Loucy (cell line): Measurements from ENCODE around the gene CORO1C.

Source experiments
- H2AFZ ChIP-seq: fragments of 200-600 bp; sonication (generic); 2 replicates; pipeline ENCODE4 v1.6.0; 2016; ENCODE audit warnings: antibody characterized with exemption, mild to moderate bottlenecking, low read length, moderate library complexity
- H3F3A ChIP-seq: fragments of 200-600 bp; 2 replicates; pipeline ENCODE4 v1.6.0; 2016; ENCODE audit warnings: antibody characterized with exemption, low read depth, mild to moderate bottlenecking
- H3K27me3 ChIP-seq: fragments of 200-600 bp; sonication (generic); 2 replicates; pipeline ENCODE4 v1.6.1; 2014; ENCODE audit warnings: low read length, mild to moderate bottlenecking; ENCODE audit not compliant: insufficient read depth, poor library complexity, severe bottlenecking
- H3K36me3 ChIP-seq: fragments of 200-600 bp; sonication (generic); 2 replicates; pipeline ENCODE4 v1.6.1; 2016; ENCODE audit warnings: low read length; ENCODE audit not compliant: insufficient read depth
- H3K4me1 ChIP-seq: fragments of 200-600 bp; sonication (generic); 2 replicates; pipeline ENCODE4 v1.5.1; 2014; ENCODE audit warnings: low read length, mild to moderate bottlenecking; ENCODE audit not compliant: insufficient read depth, poor library complexity, severe bottlenecking
- H3K4me2 ChIP-seq: fragments of 200-600 bp; sonication (generic); 2 replicates; pipeline ENCODE4 v1.6.0; 2014; ENCODE audit warnings: antibody characterized with exemption, low read length, low read depth, mild to moderate bottlenecking; ENCODE audit not compliant: poor library complexity, severe bottlenecking
- H3K4me3 ChIP-seq: fragments of 200-600 bp; sonication (generic); 2 replicates; pipeline ENCODE4 v1.5.1; 2014; ENCODE audit warnings: low read length, mild to moderate bottlenecking, mixed read lengths; ENCODE audit not compliant: poor library complexity, severe bottlenecking
- H3K79me2 ChIP-seq: fragments of 200-600 bp; sonication (generic); 2 replicates; pipeline ENCODE4 v1.6.1; 2014; ENCODE audit warnings: low read length; ENCODE audit not compliant: insufficient read depth
- H3K9ac ChIP-seq: fragments of 200-600 bp; sonication (generic); 2 replicates; pipeline ENCODE4 v1.6.0; 2014; ENCODE audit warnings: mild to moderate bottlenecking, low read depth, low read length, moderate library complexity; ENCODE audit not compliant: poor library complexity, severe bottlenecking
- H3K9me2 ChIP-seq: fragments of 200-600 bp; sonication (generic); replicated peaks from 2 replicates; pipeline ENCODE4 v1.6.1; 2016; ENCODE audit warnings: low read depth, low read length, mixed read lengths
- H3K9me3 ChIP-seq: fragments of 200-600 bp; sonication (generic); 2 replicates; pipeline ENCODE4 v1.6.1; 2014; ENCODE audit warnings: mild to moderate bottlenecking, antibody characterized with exemption, low read length, low read depth; ENCODE audit not compliant: insufficient read depth
- H4K20me1 ChIP-seq: fragments of 200-600 bp; sonication (generic); 2 replicates; pipeline ENCODE4 v1.6.0; 2014; ENCODE audit warnings: antibody characterized with exemption, low read length, mild to moderate bottlenecking; ENCODE audit not compliant: insufficient read depth, poor library complexity, severe bottlenecking
- EZH2phosphoT487 ChIP-seq: fragments of 200-600 bp; IDR thresholded peaks from 2 replicates; pipeline ENCODE4 v1.6.1; 2018; ENCODE audit warnings: antibody characterized with exemption, mild to moderate bottlenecking, moderate library complexity, borderline replicate concordance
- TF ChIP-seq, protein P1 (sequence below): fragments of 200-600 bp; sonication (generic); conservative IDR thresholded peaks from 2 replicates; pipeline ENCODE4 v1.5.1; 2014; ENCODE audit warnings: mild to moderate bottlenecking, antibody characterized with exemption, low read length

CORO1C gene

DNA sequence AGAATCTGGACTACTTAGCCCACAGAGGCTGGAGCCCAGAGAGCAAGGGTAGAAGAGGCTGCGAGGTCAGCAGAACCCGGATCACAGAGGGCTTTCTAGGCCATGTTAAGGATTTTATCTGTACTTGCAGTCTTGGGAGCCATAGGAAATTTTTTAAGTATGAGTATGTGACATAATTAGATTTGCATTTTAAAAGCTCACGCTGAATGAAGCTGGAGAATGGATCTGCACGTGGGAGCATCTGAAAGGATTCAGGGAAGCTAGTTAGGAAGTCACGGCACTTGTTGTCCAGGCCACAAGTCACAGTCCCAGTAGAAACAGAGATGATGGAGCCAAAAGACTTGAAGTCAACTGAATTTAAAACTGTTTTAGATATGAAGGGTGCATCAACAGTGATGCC, 14.1 kb downstream of the CORO1C start:
- Histone ChIP-seq H3K9me3 (no peaks in the 10 kb centered on the region), H3K9me2 (no peaks in the 10 kb centered on the region), H3K4me1 (peaks cover 39% of the 10 kb centered on the region), H3K4me3 (no peak overlapping the region), H3K9ac (no peak overlapping the region), H3K4me2 (no peak overlapping the region), H3F3A (peaks cover 3% of the 10 kb centered on the region; the same call in 1 of the 2 replicates), H2AFZ (no peak overlapping the region), H3K27me3 (no peaks in the 10 kb centered on the region), H4K20me1 (peaks cover 37% of the 10 kb centered on the region), H3K36me3 (peaks cover 11% of the 10 kb centered on the region; the same call in 1 of the 2 replicates), H3K79me2 (peaks cover 99% of the 10 kb centered on the region)
- TF ChIP-seq, protein P1, sequence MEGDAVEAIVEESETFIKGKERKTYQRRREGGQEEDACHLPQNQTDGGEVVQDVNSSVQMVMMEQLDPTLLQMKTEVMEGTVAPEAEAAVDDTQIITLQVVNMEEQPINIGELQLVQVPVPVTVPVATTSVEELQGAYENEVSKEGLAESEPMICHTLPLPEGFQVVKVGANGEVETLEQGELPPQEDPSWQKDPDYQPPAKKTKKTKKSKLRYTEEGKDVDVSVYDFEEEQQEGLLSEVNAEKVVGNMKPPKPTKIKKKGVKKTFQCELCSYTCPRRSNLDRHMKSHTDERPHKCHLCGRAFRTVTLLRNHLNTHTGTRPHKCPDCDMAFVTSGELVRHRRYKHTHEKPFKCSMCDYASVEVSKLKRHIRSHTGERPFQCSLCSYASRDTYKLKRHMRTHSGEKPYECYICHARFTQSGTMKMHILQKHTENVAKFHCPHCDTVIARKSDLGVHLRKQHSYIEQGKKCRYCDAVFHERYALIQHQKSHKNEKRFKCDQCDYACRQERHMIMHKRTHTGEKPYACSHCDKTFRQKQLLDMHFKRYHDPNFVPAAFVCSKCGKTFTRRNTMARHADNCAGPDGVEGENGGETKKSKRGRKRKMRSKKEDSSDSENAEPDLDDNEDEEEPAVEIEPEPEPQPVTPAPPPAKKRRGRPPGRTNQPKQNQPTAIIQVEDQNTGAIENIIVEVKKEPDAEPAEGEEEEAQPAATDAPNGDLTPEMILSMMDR, result no peak
- no peak for TF ChIP-seq EZH2phosphoT487

DNA sequence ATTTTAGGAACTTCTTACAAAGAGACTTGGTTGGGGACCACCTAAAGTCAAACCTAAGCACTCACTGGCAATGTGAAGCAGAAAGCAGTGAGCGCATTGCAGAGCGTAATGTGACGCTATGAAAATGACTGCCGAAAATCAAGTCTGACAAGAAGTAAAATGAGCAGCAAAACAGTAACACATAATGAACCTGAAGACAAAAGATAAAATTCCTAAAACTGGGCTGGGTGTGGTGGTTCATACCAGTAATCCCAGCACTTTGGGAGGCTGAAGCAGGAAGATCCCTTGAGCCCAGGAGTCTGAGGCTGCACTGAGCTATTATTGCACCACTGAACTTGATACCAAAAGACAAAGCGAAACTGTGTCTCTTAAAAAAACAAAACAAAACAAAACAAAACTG, 16.5 kb downstream of the CORO1C start:
- Histone ChIP-seq H3K4me2 (peak overlapping the region; percentile 55), H4K20me1 (peaks cover 32% of the 10 kb centered on the region), H3K36me3 (peaks cover 11% of the 10 kb centered on the region; the same call in 1 of the 2 replicates), H3K4me3 (peak overlapping the region; percentile 13), H3K4me1 (peaks cover 33% of the 10 kb centered on the region), H3K79me2 (peaks cover 98% of the 10 kb centered on the region), H3K9me3 (no peaks in the 10 kb centered on the region), H2AFZ (no peak overlapping the region), H3K9me2 (no peaks in the 10 kb centered on the region), H3K9ac (no peak overlapping the region), H3K27me3 (no peaks in the 10 kb centered on the region), H3F3A (peaks cover 3% of the 10 kb centered on the region; the same call in 1 of the 2 replicates)
- TF ChIP-seq EZH2phosphoT487, result no peak
- TF ChIP-seq, protein P1, result no peak

DNA sequence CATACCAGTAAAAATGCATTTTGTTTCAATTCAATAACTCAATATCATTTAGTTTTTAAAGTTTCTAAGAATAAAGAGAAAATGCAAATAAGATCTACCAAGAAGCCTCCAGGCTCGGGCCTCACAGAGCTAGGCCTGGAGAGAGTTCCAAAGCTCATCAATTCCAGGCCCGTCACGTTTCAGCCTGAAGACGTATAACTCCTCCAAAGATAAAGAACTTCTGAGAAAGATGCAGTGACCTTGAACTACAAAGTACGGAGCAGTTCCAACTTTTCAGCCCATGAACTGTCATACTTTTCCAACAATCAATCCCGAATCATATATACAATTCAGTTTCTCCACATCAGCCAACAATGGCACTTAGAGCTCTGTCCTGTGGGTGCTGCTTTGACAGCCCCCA, 17.8 kb downstream of the CORO1C start:
- Histone ChIP-seq H3K9me2 (no peaks in the 10 kb centered on the region), H2AFZ (no peak overlapping the region), H3F3A (peaks cover 3% of the 10 kb centered on the region; the same call in 1 of the 2 replicates), H3K27me3 (no peaks in the 10 kb centered on the region), H3K79me2 (peaks cover 98% of the 10 kb centered on the region), H3K4me3 (no peak overlapping the region), H3K9ac (no peak overlapping the region), H3K4me1 (peaks cover 29% of the 10 kb centered on the region), H4K20me1 (peaks cover 22% of the 10 kb centered on the region), H3K36me3 (peaks cover 11% of the 10 kb centered on the region; the same call in 1 of the 2 replicates), H3K4me2 (no peak overlapping the region), H3K9me3 (no peaks in the 10 kb centered on the region)
- TF ChIP-seq, protein P1, result no peak
- no peak for TF ChIP-seq EZH2phosphoT487
